GM21723 (cell line): ENCODE data around the gene PELI2.

ENCODE experiments used
- ATAC-seq: cut with Tn5 transposase; IDR thresholded peaks from one replicate; pipeline ENCODE4 v1.9.1; 2021; ENCODE audit warnings: mild to moderate bottlenecking, moderate library complexity; ENCODE audit not compliant: unreplicated experiment

The PELI2 gene

DNA sequence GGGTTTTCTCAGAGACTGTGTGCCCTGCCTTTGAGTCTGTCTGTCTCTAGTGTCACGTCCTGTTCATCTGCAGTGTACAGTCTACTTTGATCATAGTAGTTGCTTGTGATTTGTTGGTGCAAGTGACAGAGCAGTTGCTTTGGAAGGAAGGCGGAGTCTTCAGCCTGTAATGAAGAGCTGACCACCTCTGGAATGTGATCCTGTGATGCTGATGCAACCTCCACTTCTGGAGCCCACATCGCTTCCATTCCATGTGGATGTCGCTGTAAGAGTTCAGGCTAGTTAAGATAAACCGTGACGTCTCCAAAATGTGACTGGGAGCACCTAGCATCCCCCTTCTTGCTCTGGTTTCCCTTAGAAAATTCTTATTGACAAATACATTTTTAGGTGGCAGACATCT lies 51.8 kb downstream of the PELI2 start:
- ATAC-seq: no peak

- ATAC-seq: no peak
Measured at GRCh38 chr14:56170877-56171422, 52.7 kb downstream of the PELI2 start.

DNA sequence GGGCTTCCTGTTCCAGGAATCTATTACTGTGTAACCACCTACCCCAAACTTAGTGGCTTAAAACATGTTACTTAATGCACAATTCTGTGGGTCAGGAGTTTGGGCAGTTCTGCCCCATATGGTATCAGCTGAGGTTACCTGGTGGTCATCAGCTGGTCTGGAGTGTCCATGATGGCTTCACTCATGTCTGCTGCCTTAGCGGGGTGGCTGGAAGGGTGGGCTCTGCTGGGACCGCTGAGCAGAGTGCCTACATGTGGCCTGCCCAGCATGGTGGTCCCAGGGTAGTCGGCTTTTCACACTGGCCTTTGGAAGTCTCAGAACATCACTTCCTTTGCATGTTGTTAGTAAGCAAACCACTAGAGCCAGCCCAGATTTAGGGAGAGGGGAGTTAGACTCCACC lies 53.9 kb downstream of the PELI2 start:
- no peak for ATAC-seq

- no peak for ATAC-seq
Measured at GRCh38 chr14:56172571-56172971, 54.4 kb downstream of the PELI2 start.

- ATAC-seq: no peak
Measured at GRCh38 chr14:56173365-56173922, 55.2 kb downstream of the PELI2 start.

- ATAC-seq: no peak
Measured at GRCh38 chr14:56175773-56176172, 57.6 kb downstream of the PELI2 start.

DNA sequence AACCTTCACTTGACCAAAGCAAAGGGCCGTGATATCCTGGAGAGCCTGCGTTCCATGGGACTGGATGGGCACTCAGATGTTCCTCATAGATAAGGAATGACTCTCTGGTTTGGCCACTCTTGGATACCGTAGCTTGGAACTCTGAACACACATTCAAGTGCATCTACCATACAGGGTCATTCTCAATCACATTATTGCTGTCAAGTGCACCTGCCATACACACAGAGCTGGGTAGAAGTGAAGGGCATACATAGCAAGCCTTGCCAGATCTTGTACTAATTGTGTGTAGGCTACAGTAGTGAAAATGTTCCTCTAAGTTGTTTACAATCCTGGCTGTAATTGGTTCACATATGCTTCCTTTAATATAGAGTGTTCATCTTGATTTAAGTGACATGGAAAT lies 58.3 kb downstream of the PELI2 start:
- ATAC-seq: no peak

GRCh38 chr14:56177036-56177435 lies 58.8 kb downstream of the PELI2 start:
- ATAC-seq: no peak

DNA sequence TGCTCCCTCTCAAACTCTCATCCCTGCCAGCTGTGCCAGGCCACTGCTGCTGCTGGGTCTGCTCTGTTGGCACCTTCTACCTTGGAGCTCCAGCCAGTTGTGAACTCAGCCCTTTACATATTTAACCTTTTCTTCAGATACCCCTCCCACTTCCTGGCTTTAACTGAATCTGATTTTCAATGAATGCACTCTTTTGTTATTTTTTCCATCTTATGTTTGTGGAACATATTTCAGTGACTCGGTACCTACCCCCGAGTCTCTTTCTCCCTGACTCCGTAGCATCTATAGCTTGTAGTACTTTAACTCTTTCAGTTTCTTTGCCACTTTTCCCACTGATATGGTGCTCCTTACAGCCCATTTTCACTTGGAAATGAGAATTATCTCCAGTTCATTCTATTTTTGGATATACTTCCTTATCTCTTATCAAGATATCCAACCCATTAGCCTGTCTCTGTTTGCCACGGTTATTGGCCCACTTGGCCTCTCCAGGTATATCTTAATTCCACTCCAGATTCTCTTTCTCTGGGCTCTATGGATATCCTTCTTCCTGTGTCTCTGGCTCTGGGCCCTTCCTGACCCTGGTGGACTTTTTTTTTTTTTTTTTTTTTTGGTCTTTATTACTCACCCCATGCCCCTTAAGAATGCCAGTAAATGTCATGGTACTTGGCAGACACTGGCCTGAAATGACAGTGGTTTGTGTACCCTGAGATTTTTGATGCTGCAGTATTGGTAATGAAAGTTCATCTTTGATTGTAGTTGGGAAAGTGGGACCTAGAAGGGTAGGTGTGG lies 62.7 kb downstream of the PELI2 start:
- no peak for ATAC-seq

DNA sequence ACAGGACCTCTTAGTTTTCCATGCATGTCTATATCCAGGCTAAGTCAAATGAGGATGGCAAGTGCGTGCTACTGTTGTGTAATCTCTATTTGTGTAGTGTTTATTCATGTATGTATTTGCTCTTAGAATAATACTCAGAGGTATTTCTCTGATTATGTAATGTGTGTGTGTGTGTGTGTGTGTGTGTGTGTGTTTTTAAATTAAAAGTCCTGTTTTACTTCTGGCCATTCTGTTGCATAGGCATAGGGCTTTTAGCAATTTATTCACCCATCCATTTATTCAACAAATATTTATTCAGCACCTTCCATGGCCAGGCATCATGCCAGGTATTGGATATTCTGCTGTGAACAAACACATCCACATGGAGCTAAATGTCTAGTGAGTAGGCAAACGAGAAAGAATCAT lies 63.5 kb downstream of the PELI2 start:
- ATAC-seq: no peak

DNA sequence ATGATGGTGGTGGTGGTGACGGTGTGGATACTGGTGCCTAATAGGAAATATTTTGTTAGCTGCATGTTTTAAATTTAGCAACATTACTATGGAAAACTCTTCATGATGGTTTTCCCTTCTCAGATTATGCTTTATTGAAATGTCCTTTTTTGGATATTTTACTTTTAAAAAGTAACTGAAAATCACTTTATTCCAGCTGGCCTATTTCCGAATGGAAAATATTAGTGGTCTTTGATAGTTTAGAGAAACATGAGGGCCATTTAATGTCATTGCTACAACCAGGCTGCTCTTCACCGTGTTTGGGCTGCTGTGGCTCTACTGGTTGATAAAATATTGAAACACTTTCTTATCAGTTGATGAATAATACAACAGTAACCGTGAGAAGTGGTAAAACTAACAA lies 64.2 kb downstream of the PELI2 start:
- ATAC-seq: no peak

- ATAC-seq: no peak
Measured at GRCh38 chr14:56183631-56184157, 65.5 kb downstream of the PELI2 start.

GRCh38 chr14:56185992-56186391 lies 67.8 kb downstream of the PELI2 start:
- no peak for ATAC-seq

DNA sequence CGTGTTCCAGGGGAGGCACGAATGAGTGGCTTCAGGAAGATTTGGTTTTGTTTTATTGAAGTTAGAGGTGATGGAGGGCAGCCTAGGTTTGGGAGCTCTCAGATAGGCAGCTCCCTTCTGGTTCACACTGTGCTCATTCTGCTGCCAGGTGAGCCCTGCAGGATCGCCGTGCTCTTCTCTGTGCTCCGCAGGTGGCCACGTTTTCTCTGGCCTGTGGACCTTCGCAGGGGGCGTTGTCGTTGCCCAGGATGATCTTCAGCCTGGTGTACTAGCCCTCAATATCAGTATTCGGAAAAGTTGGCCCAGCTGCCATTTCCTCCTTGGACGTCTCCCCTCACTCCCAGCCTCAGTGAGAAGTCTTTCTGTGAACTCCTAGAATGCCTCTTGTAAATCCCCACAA lies 69.5 kb downstream of the PELI2 start:
- no peak for ATAC-seq

GRCh38 chr14:56189307-56189706 lies 71.1 kb downstream of the PELI2 start:
- no peak for ATAC-seq

- no peak for ATAC-seq
Measured at GRCh38 chr14:56193347-56193746, 75.1 kb downstream of the PELI2 start.

- ATAC-seq: no peak
Measured at GRCh38 chr14:56194042-56194441, 75.8 kb downstream of the PELI2 start.

- no peak for ATAC-seq
Measured at GRCh38 chr14:56195223-56195622, 77.0 kb downstream of the PELI2 start.

GRCh38 chr14:56195704-56196103 lies 77.5 kb downstream of the PELI2 start:
- ATAC-seq: peak; percentile 61

DNA sequence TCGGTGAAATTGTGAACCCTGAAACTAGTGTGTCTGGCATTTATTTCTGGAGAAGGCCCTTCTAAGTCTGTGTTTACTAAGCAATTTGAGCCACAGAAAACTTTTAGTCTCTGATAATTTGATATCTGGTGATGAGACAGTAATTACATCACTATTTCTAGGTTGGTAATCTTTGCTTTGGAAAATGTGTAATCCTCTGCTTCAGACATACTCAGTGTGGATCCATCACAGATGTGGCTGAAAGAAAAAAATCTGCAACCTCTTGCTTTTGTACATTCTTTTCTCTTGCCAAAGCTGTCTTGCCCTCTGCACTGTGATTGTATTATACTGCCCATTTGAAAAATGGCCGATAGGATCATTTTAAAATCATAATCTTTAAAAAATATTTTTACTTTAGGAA lies 78.1 kb downstream of the PELI2 start:
- no peak for ATAC-seq

DNA sequence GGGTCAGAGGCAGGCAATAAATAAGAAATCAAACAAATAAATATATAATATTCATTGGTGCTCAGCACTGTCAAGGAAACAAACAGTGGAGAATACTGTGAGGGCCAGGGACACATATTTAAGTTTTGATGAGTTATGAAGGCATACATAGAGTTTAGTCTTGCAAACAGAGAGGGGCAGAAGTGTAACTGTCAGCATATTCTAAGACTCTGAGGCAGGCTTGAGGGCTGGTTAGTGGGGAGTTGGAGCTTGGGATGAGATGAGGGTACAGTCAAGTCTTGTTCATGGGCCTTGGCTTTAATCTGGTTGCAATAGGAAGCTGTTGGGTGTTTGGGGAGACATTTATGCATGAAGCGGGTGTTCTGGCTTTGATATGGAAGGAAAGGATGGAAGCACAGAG lies 78.9 kb downstream of the PELI2 start:
- ATAC-seq: no peak

GRCh38 chr14:56198438-56198837 lies 80.2 kb downstream of the PELI2 start:
- no peak for ATAC-seq
